Right atrium auricular region (tissue), 2 donors: ENCODE measurements around the gene FAAP100. TPM values are rescaled to one million over a fixed set of nuclear protein-coding genes. Genes with fewer than 3 reads are reported as not detected.
A peak's percentile ranks its signal among the peaks of the same experiment; 100 is the strongest.

ENCODE experiments used
- DNase-seq: peaks from one replicate; pipeline ENCODE4 v3.0.0-alpha.2; 2019; ENCODE audit warnings: low spot score
- H3K27ac ChIP-seq, 2 donors: fragments of 200-600 bp; sonication (generic); 1 replicate in 1 of 2; 2 replicates in 1 of 2; pipeline ENCODE4 v1.5.1; 2016 to 2019
- H3K27me3 ChIP-seq, 2 donors: fragments of 200-600 bp; sonication (generic); one replicate each; pipeline versions ENCODE4 v1.5.1 to v1.6.0; 2017 to 2019
- H3K36me3 ChIP-seq: fragments of 200-600 bp; sonication (generic); one replicate; pipeline ENCODE4 v1.5.1; 2016
- H3K4me1 ChIP-seq, 2 donors: fragments of 200-600 bp; sonication (generic); one replicate each; pipeline versions ENCODE4 v1.5.1 to v1.6.0; 2017 to 2019
- H3K4me3 ChIP-seq, 2 donors: fragments of 200-600 bp; sonication (generic); 1 replicate in 1 of 2; 2 replicates in 1 of 2; pipeline ENCODE4 v1.5.1; 2017 to 2019; ENCODE audit warnings: mild to moderate bottlenecking in 1 of 2, moderate library complexity in 1 of 2
- H3K9me3 ChIP-seq, 2 donors: fragments of 200-600 bp; sonication (generic); one replicate each; pipeline ENCODE4 v1.5.1; 2019
- CTCF ChIP-seq, 2 donors: fragments of 200-600 bp; sonication (generic); IDR thresholded peaks; one replicate each; pipeline ENCODE4 v1.5.1; 2019; ENCODE audit warnings: antibody characterized with exemption in 2 of 2
- total RNA-seq, 2 donors: library from RNA; depleted of rRNA; stranded (reverse); fragments of >200 nt; gene quantifications; one replicate each; pipeline ENCODE4 v1.1.0, GENCODE V29; 2016

FAAP100 gene
- total RNA-seq, 2 donors from 2014 or later, result 12.8 to 13.7 TPM

- peak overlapping the region; percentile 67 to 94 for H3K4me3 ChIP-seq
- peaks cover 9% of the 10 kb centered on the region for H3K36me3 ChIP-seq
- peak overlapping the region; percentile 98 to 100 for H3K27ac ChIP-seq
- H3K4me1 ChIP-seq, result peaks cover 0 to 61% of the 10 kb centered on the region in 2 donors
- no peak for TF ChIP-seq CTCF (IDR thresholded peaks at IDR 0.05)
- no peak for DNase-seq
- H3K27me3 ChIP-seq, result no peaks in the 10 kb centered on the region
- H3K9me3 ChIP-seq, result no peaks in the 10 kb centered on the region
Observed at GRCh38 chr17:81516439-81516838, 35.7 kb downstream of the FAAP100 start.

- H3K4me1 ChIP-seq, result peaks cover 0 to 62% of the 10 kb centered on the region in 2 donors
- DNase-seq, result no peak
Observed at GRCh38 chr17:81515530-81516041, 36.6 kb downstream of the FAAP100 start.

GRCh38 chr17:81514739-81515529 lies 37.2 kb downstream of the FAAP100 start:
- H3K27ac ChIP-seq, result peak overlapping the region; percentile 98 to 100
- H3K27me3 ChIP-seq, result no peaks in the 10 kb centered on the region
- peak overlapping the region; percentile 67 to 94 for H3K4me3 ChIP-seq
- peak; percentile 82 for DNase-seq
- no peak for TF ChIP-seq CTCF (IDR thresholded peaks at IDR 0.05)
- peaks cover 25% of the 10 kb centered on the region for H3K36me3 ChIP-seq
- no peaks in the 10 kb centered on the region for H3K9me3 ChIP-seq
- H3K4me1 ChIP-seq, result peaks cover 0 to 64% of the 10 kb centered on the region in 2 donors

More at GRCh38 chr17:81515530-81516041, 36.6 kb downstream of the FAAP100 start:
- no peaks in the 10 kb centered on the region for H3K27me3 ChIP-seq
- H3K36me3 ChIP-seq, result peaks cover 18% of the 10 kb centered on the region
- H3K27ac ChIP-seq, result peak overlapping the region; percentile 98 to 100
- no peaks in the 10 kb centered on the region for H3K9me3 ChIP-seq
- peak overlapping the region; percentile 67 to 94 for H3K4me3 ChIP-seq
- no peak for TF ChIP-seq CTCF (IDR thresholded peaks at IDR 0.05)

- Histone ChIP-seq H3K36me3 (peaks cover 30% of the 10 kb centered on the region), H3K27ac (peak overlapping the region; percentile 98 to 100), H3K9me3 (no peaks in the 10 kb centered on the region), H3K27me3 (no peaks in the 10 kb centered on the region), H3K4me1 (peaks cover 0 to 64% of the 10 kb centered on the region in 2 donors), H3K4me3 (peak overlapping the region; percentile 67 to 94)
- no peak for DNase-seq
- TF ChIP-seq CTCF (IDR thresholded peaks at IDR 0.05), result no peak
Observed at GRCh38 chr17:81514489-81514738, 37.7 kb downstream of the FAAP100 start.

- peak in 1 of 2 donors; percentile 13 for TF ChIP-seq CTCF (IDR thresholded peaks at IDR 0.05)
- Histone ChIP-seq H3K4me1 (peaks cover 0 to 64% of the 10 kb centered on the region in 2 donors), H3K27ac (peak overlapping the region; percentile 98 to 100), H3K4me3 (peak overlapping the region; percentile 67 to 94), H3K9me3 (no peaks in the 10 kb centered on the region), H3K27me3 (no peaks in the 10 kb centered on the region), H3K36me3 (peaks cover 35% of the 10 kb centered on the region)
- peak; percentile 73 for DNase-seq
Observed at GRCh38 chr17:81513753-81514488, 38.2 kb downstream of the FAAP100 start.
